HG03066 (cell line): ENCODE results near the gene C1orf56.
"Not testable (repeated sequence)": the region's sequence is repeated elsewhere in the genome, so short reads cannot be mapped to it uniquely, and the experiment has no call there.

Experiments used
- ATAC-seq: cut with Tn5 transposase; IDR thresholded peaks from one replicate; pipeline ENCODE4 v1.9.1; 2021; ENCODE audit warnings: low read depth; ENCODE audit not compliant: unreplicated experiment

C1orf56 gene

DNA sequence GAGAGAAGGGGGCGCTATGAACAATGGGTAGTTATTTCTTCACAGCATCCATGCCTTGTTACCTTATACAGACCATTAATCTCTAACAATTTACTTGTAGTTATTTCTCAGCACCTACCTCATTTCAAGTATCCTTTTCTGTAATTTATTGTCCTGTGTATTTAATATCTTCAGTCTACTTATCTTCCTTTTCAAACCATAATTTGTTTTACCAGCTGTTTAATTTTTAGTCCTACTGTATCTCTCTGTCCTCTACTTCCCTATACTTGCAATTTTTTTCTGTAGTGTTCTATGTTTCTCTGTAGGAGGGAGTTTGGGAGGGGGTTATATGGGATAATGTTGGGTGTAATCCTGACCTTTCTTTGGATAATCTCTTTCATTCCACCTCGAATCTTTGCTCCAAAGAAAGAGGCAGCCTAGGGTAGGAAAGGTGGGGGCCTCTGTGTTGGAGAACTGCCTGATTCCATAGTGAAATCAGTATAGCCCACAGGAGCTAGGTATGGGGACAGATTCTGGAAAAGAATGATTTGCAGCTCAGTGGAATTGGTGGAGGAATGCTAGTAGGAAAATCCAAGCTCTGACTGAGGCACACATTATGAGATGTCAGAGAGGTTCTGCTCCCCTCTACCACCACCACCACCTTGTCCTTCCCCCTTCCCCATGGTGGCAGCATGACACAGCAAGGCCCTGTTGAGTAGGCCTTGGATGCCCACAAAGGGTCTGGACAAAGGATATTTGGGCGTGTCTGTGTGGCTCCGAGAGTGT lies 13.3 kb downstream of the C1orf56 start:
- ATAC-seq: no peak

DNA sequence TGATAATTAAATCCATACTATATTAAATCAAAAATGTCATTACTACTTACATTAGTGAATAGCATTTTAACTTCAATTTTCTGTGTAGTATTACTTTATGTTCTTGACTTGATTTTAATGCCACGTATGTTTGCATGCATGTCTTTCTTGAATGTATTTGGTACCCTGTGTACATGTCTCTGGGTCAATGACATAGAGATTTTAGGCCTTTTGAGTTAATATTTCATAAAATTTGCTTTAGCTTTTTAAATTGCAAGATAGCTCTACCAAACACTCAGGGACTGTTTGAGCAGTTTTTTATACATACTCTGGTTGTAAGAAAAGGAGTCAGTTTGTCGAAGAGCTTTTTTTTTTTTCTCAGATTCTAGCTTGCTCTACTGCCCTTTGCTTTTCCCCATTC lies 14.2 kb downstream of the C1orf56 start:
- no peak for ATAC-seq

DNA sequence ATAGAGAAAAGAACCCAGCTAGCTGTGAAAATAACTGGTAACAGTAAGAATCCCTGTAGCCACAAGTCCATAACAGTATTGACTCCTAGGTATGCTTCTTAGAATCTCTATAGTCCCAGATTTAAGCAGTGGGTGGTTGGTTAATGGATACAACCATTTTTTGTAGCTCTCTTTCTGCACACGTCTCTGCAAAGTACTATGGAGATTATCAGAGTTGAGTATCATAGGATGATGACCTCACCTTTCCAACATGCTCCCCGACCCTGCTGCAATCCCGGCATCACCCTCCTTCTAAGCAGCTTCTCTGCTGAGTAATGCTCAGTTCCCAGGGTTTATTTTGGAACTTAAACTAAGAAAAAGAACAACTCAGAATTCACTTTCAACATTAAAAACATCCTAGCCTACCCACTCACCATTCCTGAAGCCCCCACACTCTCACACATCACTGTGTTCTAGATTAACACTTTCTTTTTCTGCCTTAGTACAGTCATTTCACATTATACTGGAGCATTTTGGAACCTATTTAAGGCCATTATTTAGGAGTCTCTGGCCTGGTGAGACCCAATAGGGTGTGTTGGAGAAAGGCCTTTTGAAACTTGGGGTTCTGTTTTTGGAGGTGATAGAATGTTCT lies 15.3 kb downstream of the C1orf56 start:
- ATAC-seq: no peak

DNA sequence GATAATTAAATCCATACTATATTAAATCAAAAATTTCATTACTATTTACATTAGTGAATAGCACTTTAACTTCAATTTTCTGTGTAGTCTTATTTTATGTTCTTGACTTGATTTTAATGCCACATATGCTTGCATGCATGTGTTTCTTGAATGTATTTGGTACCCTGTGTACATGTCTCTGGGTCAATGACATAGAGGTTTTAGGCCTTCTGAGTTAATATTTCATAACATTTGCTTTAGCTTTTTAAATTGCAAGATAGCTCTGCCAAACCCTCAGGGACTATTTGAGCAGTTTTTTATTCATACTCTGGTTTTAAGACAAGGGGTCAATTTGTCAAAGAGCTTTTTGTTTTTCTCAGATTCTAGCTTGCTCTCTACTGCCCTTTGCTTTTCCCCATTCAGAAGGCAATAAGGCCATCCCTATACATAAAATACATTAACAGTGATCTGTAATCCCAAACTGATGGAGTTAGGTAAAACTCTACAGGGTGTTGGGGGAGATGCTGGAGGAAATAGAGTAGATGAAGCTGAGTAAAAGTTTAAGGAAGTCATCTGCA lies 17.6 kb downstream of the C1orf56 start:
- ATAC-seq: no peak

DNA sequence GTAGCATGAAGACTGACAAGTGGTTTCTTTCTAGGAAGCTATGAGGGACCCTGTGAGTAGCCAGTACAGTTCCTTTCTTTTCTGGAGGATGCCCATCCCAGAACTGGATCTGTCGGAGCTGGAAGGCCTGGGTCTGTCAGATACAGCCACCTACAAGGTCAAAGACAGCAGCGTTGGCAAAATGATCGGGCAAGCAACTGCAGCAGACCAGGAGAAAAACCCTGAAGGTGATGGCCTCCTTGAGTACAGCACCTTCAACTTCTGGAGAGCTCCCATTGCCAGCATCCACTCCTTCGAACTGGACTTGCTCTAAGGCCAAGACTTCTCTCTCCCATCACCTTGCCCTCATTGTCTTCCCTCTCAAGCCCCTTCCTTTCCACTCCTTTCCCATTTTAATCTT lies 19.6 kb downstream of the C1orf56 start:
- ATAC-seq: no peak

DNA sequence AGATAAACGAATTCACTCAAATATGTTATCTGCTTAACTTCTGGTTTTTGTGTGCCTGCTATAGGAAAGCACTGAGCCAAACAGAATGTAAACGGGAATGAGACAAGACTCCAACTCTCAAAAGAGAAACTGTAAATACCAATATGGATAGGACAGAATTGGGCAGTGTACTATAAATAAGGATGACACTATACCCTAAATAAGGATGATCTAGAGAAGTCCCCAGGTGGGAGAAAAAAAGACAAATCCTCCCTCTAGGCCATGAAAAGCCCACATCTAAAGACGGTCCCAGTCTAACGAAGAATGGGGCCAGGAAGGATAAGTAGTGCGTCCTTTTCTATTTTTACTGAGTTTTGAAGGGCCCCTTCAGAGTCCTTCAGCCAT lies 21.5 kb downstream of the C1orf56 start:
- ATAC-seq: no peak

DNA sequence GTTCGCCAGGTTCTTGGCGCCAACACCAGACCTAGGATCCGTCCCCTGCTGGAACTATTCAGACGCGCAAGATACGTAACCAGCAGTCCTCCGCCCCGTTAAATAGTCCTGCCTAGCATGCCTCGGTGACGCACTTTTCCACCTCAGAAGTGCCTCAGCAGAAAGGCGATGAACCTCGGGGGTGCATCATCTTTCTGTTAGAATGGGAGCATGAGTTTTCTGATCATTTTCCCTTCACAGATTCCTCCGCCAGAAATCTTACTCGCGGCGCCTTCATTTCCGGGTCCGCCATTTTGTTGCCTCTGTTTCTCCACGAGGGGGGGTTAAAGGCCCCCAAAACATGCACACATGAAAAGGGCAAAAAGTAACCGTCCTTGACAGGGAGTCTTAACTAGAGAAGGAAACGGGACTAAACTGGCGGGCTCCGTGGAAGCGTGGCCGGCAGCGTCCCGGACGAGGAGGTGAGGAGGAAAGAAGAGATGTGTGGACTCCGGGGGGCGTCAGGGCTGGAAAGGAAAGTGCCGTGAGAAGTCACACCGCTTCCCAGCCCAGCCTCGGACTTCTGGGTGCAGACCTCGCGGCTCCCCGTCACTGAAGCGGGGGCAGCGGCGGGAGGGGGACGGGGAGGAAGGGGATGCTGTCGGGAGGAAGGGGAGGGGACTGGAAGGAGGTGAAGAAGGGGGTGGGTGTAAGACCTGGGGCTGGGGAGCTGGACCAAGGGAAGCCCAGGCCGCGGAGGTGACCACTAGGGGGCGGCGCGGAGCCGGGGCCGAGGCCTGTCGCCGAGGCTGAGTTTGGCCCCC lies 23.1 kb downstream of the C1orf56 start, which contains the start of gene GABPB2:
TSS of gene GABPB2 (plus strand) at position 288 of the 803 bp plus-strand sequence. CDS start 17,429 bp downstream, outside the sequence.
- peak; percentile 64 for ATAC-seq

- ATAC-seq: no peak
These were observed 24.7 kb downstream of the C1orf56 start for GRCh38 chr1:151072224-151072623.

GRCh38 chr1:151085953-151086559 lies 38.5 kb downstream of the C1orf56 start:
- ATAC-seq: no peak

DNA sequence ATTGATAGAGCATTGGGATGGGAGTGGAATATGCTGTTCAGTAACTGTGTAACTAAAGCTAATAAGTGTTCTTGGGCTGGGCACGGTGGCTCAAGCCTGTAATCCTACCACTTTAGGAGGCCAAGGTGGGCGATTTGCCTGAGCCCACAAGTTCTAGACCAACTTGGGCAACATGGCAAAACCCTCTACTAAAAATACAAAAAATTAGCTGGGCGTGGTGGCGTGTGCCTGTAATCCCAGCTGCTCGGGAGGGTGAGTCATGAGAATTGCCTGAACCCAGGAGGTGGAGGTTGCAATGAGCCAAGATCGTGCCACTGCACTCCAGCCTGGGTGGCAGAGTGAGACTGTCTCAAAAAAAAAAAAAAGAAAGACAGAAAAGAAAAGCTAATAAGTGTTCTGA lies 49.9 kb downstream of the C1orf56 start:
- not testable (repeated sequence) for ATAC-seq

DNA sequence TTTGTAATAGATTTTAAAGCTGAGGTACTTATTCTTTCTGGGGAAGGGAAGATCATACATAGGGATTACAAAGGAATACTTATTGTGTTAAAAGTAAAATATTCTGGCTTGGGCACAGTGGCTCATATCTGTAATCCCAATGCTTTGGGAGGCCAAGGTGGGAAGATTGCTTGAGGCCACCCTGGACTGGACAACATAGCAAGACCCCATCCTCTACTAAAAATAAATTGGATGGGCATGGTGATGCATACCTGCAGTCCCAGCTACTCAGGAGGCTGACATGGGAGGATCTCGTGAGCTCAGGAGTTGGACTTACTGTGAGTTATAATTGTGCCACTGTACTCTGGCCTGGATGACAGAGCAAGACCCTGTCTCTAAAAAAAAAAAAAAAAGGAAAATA lies 50.6 kb downstream of the C1orf56 start:
- no peak for ATAC-seq
